Stimulated activated naive B cell treated with anti-CD40 and anti-IgM and Interleukin-4, amounts not matched to agents 10 μg/mL and 1 μg/mL and 100 μg/mL, for 72 hours (primary cell): ENCODE measurements around the gene GLB1L3.

Experiments
- ATAC-seq, 2 donors: fragments of 150-1000 bp; cut with Tn5 transposase; replicated peaks; 2 replicates each; pipeline ENCODE4 v1.10.0; 2021; ENCODE audit warnings: moderate library complexity in 1 of 2
- DNase-seq: peaks from one replicate; pipeline ENCODE4 v3.0.0; 2021
- H3K27ac Mint-ChIP-seq: one replicate; pipeline ENCODE4 v1.8.0; 2022; ENCODE audit warnings: mild to moderate bottlenecking, mixed read lengths
- H3K27me3 Mint-ChIP-seq, 2 donors: one replicate each; pipeline ENCODE4 v1.8.0; 2022; ENCODE audit warnings: mixed read lengths in 2 of 2
- H3K36me3 Mint-ChIP-seq, 2 donors: one replicate each; pipeline ENCODE4 v1.8.0; 2022; ENCODE audit warnings: mixed read lengths in 2 of 2, mild to moderate bottlenecking in 1 of 2
- H3K4me1 Mint-ChIP-seq, 2 donors: one replicate each; pipeline ENCODE4 v1.8.0; 2022; ENCODE audit warnings: mixed read lengths in 2 of 2, mild to moderate bottlenecking in 1 of 2
- H3K4me3 Mint-ChIP-seq, 2 donors: one replicate each; pipeline ENCODE4 v1.8.0; 2022; ENCODE audit warnings: mild to moderate bottlenecking in 2 of 2, mixed read lengths in 2 of 2, moderate library complexity in 1 of 2
- H3K9me3 Mint-ChIP-seq, 2 donors: one replicate each; pipeline ENCODE4 v1.8.0; 2022; ENCODE audit warnings: mixed read lengths in 2 of 2, mild to moderate bottlenecking in 1 of 2

The GLB1L3 gene

GRCh38 chr11:134257101-134257500, 19.1 kb upstream of the GLB1L3 start:
- ATAC-seq (no peak), DNase-seq (no peak)
- peaks cover 32 to 43% of the 10 kb centered on the region in 2 donors for H3K36me3 Mint-ChIP-seq
- no peaks in the 10 kb centered on the region for H3K27me3 Mint-ChIP-seq
- peaks cover 13 to 38% of the 10 kb centered on the region in 2 donors for H3K4me1 Mint-ChIP-seq
- H3K9me3 Mint-ChIP-seq = no peaks in the 10 kb centered on the region
- no peak overlapping the region for H3K27ac Mint-ChIP-seq
- H3K4me3 Mint-ChIP-seq = no peak overlapping the region

GRCh38 chr11:134258577-134258976, 17.6 kb upstream of the GLB1L3 start:
- Mint-ChIP-seq H3K36me3 (peaks cover 35 to 52% of the 10 kb centered on the region in 2 donors), H3K27ac (no peak overlapping the region), H3K27me3 (no peaks in the 10 kb centered on the region), H3K4me3 (no peak overlapping the region), H3K4me1 (peaks cover 9 to 32% of the 10 kb centered on the region in 2 donors), H3K9me3 (no peaks in the 10 kb centered on the region)
- ATAC-seq (no peak), DNase-seq (no peak)

GRCh38 chr11:134260503-134260902, 15.7 kb upstream of the GLB1L3 start:
- ATAC-seq (peak; percentile 42 to 67), DNase-seq (no peak)
- no peaks in the 10 kb centered on the region for H3K9me3 Mint-ChIP-seq
- H3K27me3 Mint-ChIP-seq = no peaks in the 10 kb centered on the region
- peaks cover 41 to 53% of the 10 kb centered on the region in 2 donors for H3K36me3 Mint-ChIP-seq
- H3K4me1 Mint-ChIP-seq = peaks cover 6 to 15% of the 10 kb centered on the region in 2 donors
- no peak overlapping the region for H3K27ac Mint-ChIP-seq
- no peak overlapping the region for H3K4me3 Mint-ChIP-seq

GRCh38 chr11:134260983-134261382, 15.2 kb upstream of the GLB1L3 start:
- H3K4me3 Mint-ChIP-seq = no peak overlapping the region
- H3K27ac Mint-ChIP-seq = no peak overlapping the region
- H3K4me1 Mint-ChIP-seq = peaks cover 6 to 10% of the 10 kb centered on the region in 2 donors
- DNase-seq = no peak
- peaks cover 39 to 53% of the 10 kb centered on the region in 2 donors for H3K36me3 Mint-ChIP-seq
- ATAC-seq = no peak
- H3K9me3 Mint-ChIP-seq = no peaks in the 10 kb centered on the region
- H3K27me3 Mint-ChIP-seq = no peaks in the 10 kb centered on the region

GRCh38 chr11:134261626-134262488, 14.3 kb upstream of the GLB1L3 start:
- H3K27ac Mint-ChIP-seq = no peak overlapping the region
- H3K36me3 Mint-ChIP-seq = peaks cover 37 to 51% of the 10 kb centered on the region in 2 donors
- no peak for DNase-seq

GRCh38 chr11:134264966-134265764, 11.0 kb upstream of the GLB1L3 start:
- H3K4me1 Mint-ChIP-seq = peaks cover 7 to 8% of the 10 kb centered on the region in 2 donors
- peaks cover 17 to 28% of the 10 kb centered on the region in 2 donors for H3K36me3 Mint-ChIP-seq
- H3K27me3 Mint-ChIP-seq = peaks cover 12% of the 10 kb centered on the region in 2 donors
- no peak overlapping the region for H3K27ac Mint-ChIP-seq
- no peak overlapping the region for H3K4me3 Mint-ChIP-seq
- ATAC-seq (no peak), DNase-seq (no peak)
- no peaks in the 10 kb centered on the region for H3K9me3 Mint-ChIP-seq

More at GRCh38 chr11:134261626-134262488, 14.3 kb upstream of the GLB1L3 start:
- Mint-ChIP-seq H3K4me1 (peaks cover 6 to 8% of the 10 kb centered on the region in 2 donors), H3K9me3 (no peaks in the 10 kb centered on the region), H3K27me3 (no peaks in the 10 kb centered on the region), H3K4me3 (no peak overlapping the region)
- ATAC-seq = peak; percentile 46 to 56

- peaks cover 24 to 25% of the 10 kb centered on the region in 2 donors for H3K27me3 Mint-ChIP-seq
- no peak overlapping the region for H3K4me3 Mint-ChIP-seq
- no peaks in the 10 kb centered on the region for H3K9me3 Mint-ChIP-seq
- no peak for DNase-seq
- H3K36me3 Mint-ChIP-seq = peaks cover 14 to 17% of the 10 kb centered on the region in 2 donors
- no peak overlapping the region for H3K27ac Mint-ChIP-seq
- H3K4me1 Mint-ChIP-seq = peaks cover 0 to 2% of the 10 kb centered on the region in 2 donors
- no peak for ATAC-seq
These were observed 9.7 kb upstream of the GLB1L3 start for GRCh38 chr11:134266440-134266839.

- no peak overlapping the region for H3K27ac Mint-ChIP-seq
- no peak for DNase-seq
These were observed 9.3 kb upstream of the GLB1L3 start for GRCh38 chr11:134266841-134267251.

GRCh38 chr11:134267461-134267860, 8.7 kb upstream of the GLB1L3 start:
- Mint-ChIP-seq H3K4me3 (no peak overlapping the region), H3K27ac (no peak overlapping the region), H3K9me3 (no peaks in the 10 kb centered on the region), H3K36me3 (peaks cover 6 to 7% of the 10 kb centered on the region in 2 donors), H3K4me1 (peaks cover 0 to 2% of the 10 kb centered on the region in 2 donors), H3K27me3 (peaks cover 30 to 35% of the 10 kb centered on the region in 2 donors)
- DNase-seq (no peak), ATAC-seq (no peak)

More at GRCh38 chr11:134266841-134267251, 9.3 kb upstream of the GLB1L3 start:
- Mint-ChIP-seq H3K36me3 (peaks cover 10 to 13% of the 10 kb centered on the region in 2 donors), H3K9me3 (no peaks in the 10 kb centered on the region), H3K4me1 (peaks cover 0 to 2% of the 10 kb centered on the region in 2 donors), H3K4me3 (no peak overlapping the region), H3K27me3 (peaks cover 27 to 29% of the 10 kb centered on the region in 2 donors)
- ATAC-seq = no peak

GRCh38 chr11:134267966-134268365, 8.2 kb upstream of the GLB1L3 start:
- no peak overlapping the region for H3K4me3 Mint-ChIP-seq
- no peak for DNase-seq
- peaks cover 4 to 6% of the 10 kb centered on the region in 2 donors for H3K36me3 Mint-ChIP-seq
- H3K27me3 Mint-ChIP-seq = peaks cover 35 to 40% of the 10 kb centered on the region in 2 donors
- no peak for ATAC-seq
- no peaks in the 10 kb centered on the region for H3K9me3 Mint-ChIP-seq
- peaks cover 0 to 4% of the 10 kb centered on the region in 2 donors for H3K4me1 Mint-ChIP-seq
- H3K27ac Mint-ChIP-seq = no peak overlapping the region

- ATAC-seq (no peak), DNase-seq (no peak)
- Mint-ChIP-seq H3K27ac (no peak overlapping the region), H3K36me3 (no peaks in the 10 kb centered on the region), H3K4me1 (peaks cover 3 to 5% of the 10 kb centered on the region in 2 donors), H3K4me3 (no peak overlapping the region), H3K27me3 (peaks cover 43 to 52% of the 10 kb centered on the region in 2 donors), H3K9me3 (no peaks in the 10 kb centered on the region)
These were observed 5.9 kb upstream of the GLB1L3 start for GRCh38 chr11:134270250-134270714.

GRCh38 chr11:134271978-134272377, 4.2 kb upstream of the GLB1L3 start:
- DNase-seq (no peak), ATAC-seq (no peak)
- no peak overlapping the region for H3K27ac Mint-ChIP-seq
- H3K27me3 Mint-ChIP-seq = peaks cover 54 to 66% of the 10 kb centered on the region in 2 donors
- H3K4me1 Mint-ChIP-seq = peaks cover 11 to 16% of the 10 kb centered on the region in 2 donors
- no peak overlapping the region for H3K4me3 Mint-ChIP-seq
- H3K9me3 Mint-ChIP-seq = no peaks in the 10 kb centered on the region
- no peaks in the 10 kb centered on the region for H3K36me3 Mint-ChIP-seq

GRCh38 chr11:134272381-134273316, 3.5 kb upstream of the GLB1L3 start:
- Mint-ChIP-seq H3K27ac (no peak overlapping the region), H3K9me3 (no peaks in the 10 kb centered on the region), H3K36me3 (no peaks in the 10 kb centered on the region), H3K4me3 (no peak overlapping the region), H3K27me3 (peaks cover 60 to 73% of the 10 kb centered on the region in 2 donors), H3K4me1 (peaks cover 14 to 23% of the 10 kb centered on the region in 2 donors)
- no peak for DNase-seq
- no peak for ATAC-seq
